Naive B cell (primary cell): ENCODE data around the gene RABGEF1. TPM values are rescaled to one million over a fixed set of nuclear protein-coding genes. Genes with fewer than 3 reads are reported as not detected.
"Not testable (repeated sequence)": the region's sequence is repeated elsewhere in the genome, so short reads cannot be mapped to it uniquely, and the experiment has no call there.

ENCODE experiments used
- ATAC-seq, 2 donors: fragments of 150-1000 bp; cut with Tn5 transposase; 2 replicates each; pipeline ENCODE4 v1.10.0; 2021; ENCODE audit warnings: low read depth in 2 of 2, mild to moderate bottlenecking in 2 of 2, moderate library complexity in 2 of 2
- DNase-seq: peaks from one replicate; pipeline ENCODE4 v3.0.0; 2022
- H3K27ac Mint-ChIP-seq, 6 donors: one replicate each; pipeline ENCODE4 v1.8.0; 2020 to 2022; ENCODE audit warnings: mild to moderate bottlenecking in 6 of 6, mixed read lengths in 6 of 6, moderate library complexity in 5 of 6, inconsistent platforms in 2 of 6
- H3K27me3 Mint-ChIP-seq, 3 donors: one replicate each; pipeline ENCODE4 v1.8.0; 2021 to 2022; ENCODE audit warnings: mixed read lengths in 3 of 3, mild to moderate bottlenecking in 1 of 3
- H3K36me3 Mint-ChIP-seq, 2 donors: one replicate each; pipeline ENCODE4 v1.8.0; 2020 to 2022; ENCODE audit warnings: mixed read lengths in 2 of 2, inconsistent platforms in 1 of 2, mild to moderate bottlenecking in 1 of 2
- H3K4me1 Mint-ChIP-seq, 3 donors: one replicate each; pipeline ENCODE4 v1.8.0; 2020 to 2022; ENCODE audit warnings: mixed read lengths in 3 of 3, inconsistent platforms in 1 of 3, mild to moderate bottlenecking in 1 of 3, moderate library complexity in 1 of 3
- H3K4me3 Mint-ChIP-seq, 8 donors: one replicate each; pipeline ENCODE4 v1.8.0; 2020 to 2022; ENCODE audit warnings: mild to moderate bottlenecking in 8 of 8, mixed read lengths in 8 of 8, moderate library complexity in 8 of 8, inconsistent platforms in 2 of 8
- H3K9me3 Mint-ChIP-seq, 7 donors: one replicate each; pipeline ENCODE4 v1.8.0; 2020 to 2022; ENCODE audit warnings: mixed read lengths in 7 of 7, mild to moderate bottlenecking in 5 of 7, inconsistent platforms in 2 of 7, moderate library complexity in 1 of 7
- polyA plus RNA-seq, 6 donors: library from polyadenylated mRNA; unstranded; fragments of 300-500 nt; fragmentation: Illumina TruSeq; gene quantifications; one replicate each; pipeline ENCODE4 v1.2.3, GENCODE V29; 2021; ENCODE audit warnings: low read depth in 6 of 6

The RABGEF1 gene
- polyA plus RNA-seq, 6 donors from 2014 or later: 44.8 to 67.3 (median 55.9) TPM

GRCh38 chr7:66839814-66840213, 99.3 kb downstream of the RABGEF1 start:
- Mint-ChIP-seq H3K4me3 (no peak overlapping the region), H3K27me3 (peaks cover 0 to 6% (median 0%) of the 10 kb centered on the region in 3 donors), H3K9me3 (peaks cover 0 to 12% (median 3%) of the 10 kb centered on the region in 7 donors), H3K36me3 (no peaks in the 10 kb centered on the region), H3K4me1 (peaks cover 2 to 16% (median 12%) of the 10 kb centered on the region in 3 donors), H3K27ac (no peak overlapping the region)
- DNase-seq (no peak), ATAC-seq (no peak)

- Mint-ChIP-seq H3K27ac (peak overlapping the region in 1 of 6 donors; percentile 56), H3K36me3 (no peaks in the 10 kb centered on the region), H3K27me3 (peaks cover 0 to 6% (median 0%) of the 10 kb centered on the region in 3 donors), H3K4me1 (peaks cover 4 to 18% (median 17%) of the 10 kb centered on the region in 3 donors), H3K9me3 (peaks cover 0 to 12% (median 3%) of the 10 kb centered on the region in 7 donors), H3K4me3 (peak overlapping the region in 1 of 8 donors; percentile 11)
- no peak for ATAC-seq
- DNase-seq: no peak
Measured at GRCh38 chr7:66840316-66840715, 99.8 kb downstream of the RABGEF1 start.

- no peak overlapping the region for H3K27ac Mint-ChIP-seq
- ATAC-seq (no peak), DNase-seq (no peak)
- H3K4me1 Mint-ChIP-seq: peaks cover 8 to 26% (median 23%) of the 10 kb centered on the region in 3 donors
- peaks cover 0 to 6% (median 0%) of the 10 kb centered on the region in 3 donors for H3K27me3 Mint-ChIP-seq
- peaks cover 0 to 4% (median under 1%) of the 10 kb centered on the region in 7 donors for H3K9me3 Mint-ChIP-seq
- H3K36me3 Mint-ChIP-seq: no peaks in the 10 kb centered on the region
- peak overlapping the region in 1 of 8 donors; percentile 9 for H3K4me3 Mint-ChIP-seq
Measured at GRCh38 chr7:66841898-66842297, 101.4 kb downstream of the RABGEF1 start.

GRCh38 chr7:66843492-66843891, 103.0 kb downstream of the RABGEF1 start:
- H3K4me1 Mint-ChIP-seq: peaks cover 8 to 31% (median 23%) of the 10 kb centered on the region in 3 donors
- peak overlapping the region; percentile 93 to 99 (median 98) for H3K4me3 Mint-ChIP-seq
- not testable (repeated sequence) for H3K9me3 Mint-ChIP-seq, DNase-seq, ATAC-seq, H3K36me3 Mint-ChIP-seq, H3K27me3 Mint-ChIP-seq
- H3K27ac Mint-ChIP-seq: peak overlapping the region in 5 of 6 donors; percentile 53 to 99 (median 88)

DNA sequence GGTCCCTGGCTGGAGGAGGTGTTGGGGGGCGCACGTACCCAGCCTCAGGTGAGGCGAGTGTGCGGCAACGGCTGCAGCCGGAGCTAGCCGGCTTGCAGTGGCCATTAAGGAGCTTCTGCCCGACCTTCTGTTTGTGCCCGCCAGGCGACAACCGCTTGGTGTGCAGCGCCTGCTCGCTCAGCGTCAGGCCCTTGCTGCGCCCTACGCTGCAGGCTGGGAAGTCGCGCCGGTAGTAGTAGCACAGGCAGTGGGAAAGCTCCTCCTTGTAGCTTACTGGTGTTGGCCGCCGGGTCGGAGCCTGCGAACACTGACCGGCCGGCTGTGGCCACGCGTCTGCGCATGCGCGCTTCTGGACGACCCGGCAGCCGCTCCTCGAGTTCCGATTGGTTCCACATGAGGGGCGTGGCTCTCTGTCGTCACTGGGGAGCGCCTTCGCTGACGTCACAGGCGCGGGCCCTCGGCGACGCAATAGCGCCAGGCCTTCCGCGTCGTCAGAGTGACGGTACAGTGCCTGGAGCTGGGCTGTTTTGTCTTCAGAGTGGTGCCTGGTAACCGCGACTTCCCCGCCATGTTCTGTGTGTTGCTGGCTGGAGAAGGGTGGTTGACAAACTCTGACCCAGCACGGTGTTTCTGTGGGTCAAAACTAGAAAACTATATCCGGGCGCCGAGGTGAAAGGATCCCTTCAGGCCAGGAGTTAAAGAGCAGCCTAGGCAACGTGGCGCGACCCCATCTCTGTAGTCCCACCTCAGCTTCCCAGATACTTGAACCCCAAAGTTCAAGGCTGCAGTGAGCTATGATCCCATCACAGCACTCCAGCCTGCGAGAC, 104.2 kb downstream of the RABGEF1 start:
- peak overlapping the region; percentile 93 to 99 (median 98) for H3K4me3 Mint-ChIP-seq
- H3K4me1 Mint-ChIP-seq: peaks cover 8 to 32% (median 23%) of the 10 kb centered on the region in 3 donors
- no peaks in the 10 kb centered on the region for H3K9me3 Mint-ChIP-seq
- no peaks in the 10 kb centered on the region for H3K27me3 Mint-ChIP-seq
- DNase-seq (peak; percentile 99), ATAC-seq (peak; percentile 90 to 92)
- peak overlapping the region; percentile 99 to 100 (median 100) for H3K27ac Mint-ChIP-seq
- no peaks in the 10 kb centered on the region for H3K36me3 Mint-ChIP-seq

GRCh38 chr7:66845379-66846095, 105.0 kb downstream of the RABGEF1 start:
- H3K36me3 Mint-ChIP-seq: no peaks in the 10 kb centered on the region
- H3K9me3 Mint-ChIP-seq: no peaks in the 10 kb centered on the region
- DNase-seq: no peak
- H3K27ac Mint-ChIP-seq: peak overlapping the region; percentile 99 to 100 (median 100)
- peaks cover 8 to 32% (median 23%) of the 10 kb centered on the region in 3 donors for H3K4me1 Mint-ChIP-seq
- H3K4me3 Mint-ChIP-seq: peak overlapping the region; percentile 93 to 99 (median 98)
- no peaks in the 10 kb centered on the region for H3K27me3 Mint-ChIP-seq
- no peak for ATAC-seq

DNA sequence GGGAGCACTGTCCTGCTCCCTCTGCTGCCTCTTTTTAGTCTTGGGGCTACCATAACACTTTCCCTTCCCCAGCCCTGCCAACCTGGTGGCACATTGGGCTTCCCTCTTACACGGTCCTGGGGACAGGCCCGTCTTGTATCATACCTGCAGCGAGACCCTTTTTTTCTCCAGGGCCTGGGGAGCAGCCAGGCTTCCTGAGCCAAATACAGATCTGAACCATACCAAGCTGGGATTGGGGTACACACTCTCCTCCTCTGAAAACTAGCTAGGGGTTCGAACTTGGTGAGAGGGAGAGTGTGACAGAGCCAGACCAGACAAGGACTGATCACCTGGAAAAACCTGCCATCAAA, 105.5 kb downstream of the RABGEF1 start:
- peak overlapping the region; percentile 99 to 100 (median 100) for H3K27ac Mint-ChIP-seq
- H3K27me3 Mint-ChIP-seq, DNase-seq, ATAC-seq, H3K9me3 Mint-ChIP-seq, H3K36me3 Mint-ChIP-seq: not testable (repeated sequence)
- peaks cover 8 to 32% (median 23%) of the 10 kb centered on the region in 3 donors for H3K4me1 Mint-ChIP-seq
- H3K4me3 Mint-ChIP-seq: peak overlapping the region; percentile 82 to 99 (median 98)

DNA sequence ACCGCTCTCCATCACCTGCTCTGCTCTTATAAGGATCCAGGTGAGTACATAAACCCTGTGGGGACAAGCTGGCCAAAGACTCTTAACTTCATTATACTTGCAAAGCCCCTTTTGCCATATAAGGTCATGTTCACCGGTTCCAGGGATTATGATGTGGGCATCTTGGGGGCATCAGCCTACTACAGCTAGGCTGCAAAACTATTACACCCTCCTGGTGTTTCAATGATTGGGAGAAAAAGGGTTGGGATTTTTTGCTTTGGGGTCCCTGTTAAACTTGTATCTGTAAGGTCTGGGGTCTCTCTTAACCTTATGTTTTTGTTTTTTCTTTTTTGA, 107.0 kb downstream of the RABGEF1 start:
- not testable (repeated sequence) for DNase-seq, ATAC-seq, H3K36me3 Mint-ChIP-seq, H3K9me3 Mint-ChIP-seq, H3K27me3 Mint-ChIP-seq
- Mint-ChIP-seq H3K4me1 (peaks cover 8 to 32% (median 23%) of the 10 kb centered on the region in 3 donors), H3K4me3 (peak overlapping the region in 1 of 8 donors; percentile 63), H3K27ac (peak overlapping the region in 3 of 6 donors; percentile 28 to 99 (median 36))

GRCh38 chr7:66847879-66848790, 107.6 kb downstream of the RABGEF1 start:
- Mint-ChIP-seq H3K36me3 (no peaks in the 10 kb centered on the region), H3K27me3 (no peaks in the 10 kb centered on the region), H3K27ac (peak overlapping the region in 5 of 6 donors; percentile 36 to 90 (median 54)), H3K4me3 (peak overlapping the region in 3 of 8 donors; percentile 31 to 63 (median 45)), H3K4me1 (peaks cover 8 to 30% (median 21%) of the 10 kb centered on the region in 3 donors), H3K9me3 (no peaks in the 10 kb centered on the region)
- ATAC-seq: no peak
- no peak for DNase-seq

GRCh38 chr7:66859339-66859738, 118.8 kb downstream of the RABGEF1 start:
- Mint-ChIP-seq H3K4me3 (no peak overlapping the region), H3K9me3 (no peaks in the 10 kb centered on the region), H3K36me3 (peaks cover 13 to 21% of the 10 kb centered on the region in 2 donors)

GRCh38 chr7:66859794-66860645, 119.5 kb downstream of the RABGEF1 start:
- no peak overlapping the region for H3K4me3 Mint-ChIP-seq
- H3K27ac Mint-ChIP-seq: peak overlapping the region in 3 of 6 donors; percentile 15 to 78 (median 73)
- ATAC-seq (no peak), DNase-seq (no peak)
- H3K4me1 Mint-ChIP-seq: no peaks in the 10 kb centered on the region
- H3K27me3 Mint-ChIP-seq: no peaks in the 10 kb centered on the region
- peaks cover 13 to 21% of the 10 kb centered on the region in 2 donors for H3K36me3 Mint-ChIP-seq
- no peaks in the 10 kb centered on the region for H3K9me3 Mint-ChIP-seq

More at GRCh38 chr7:66859339-66859738, 118.8 kb downstream of the RABGEF1 start:
- peak overlapping the region in 2 of 6 donors; percentile 73 for H3K27ac Mint-ChIP-seq
- no peaks in the 10 kb centered on the region for H3K27me3 Mint-ChIP-seq
- ATAC-seq (no peak), DNase-seq (no peak)
- no peaks in the 10 kb centered on the region for H3K4me1 Mint-ChIP-seq

- Mint-ChIP-seq H3K9me3 (no peaks in the 10 kb centered on the region), H3K27ac (no peak overlapping the region), H3K36me3 (peaks cover 13 to 21% of the 10 kb centered on the region in 2 donors), H3K4me1 (no peaks in the 10 kb centered on the region), H3K4me3 (no peak overlapping the region), H3K27me3 (no peaks in the 10 kb centered on the region)
- DNase-seq: no peak
- no peak for ATAC-seq
Measured at GRCh38 chr7:66860767-66861166, 120.2 kb downstream of the RABGEF1 start.
